RWPE2 (cell line): ENCODE data around the gene HSD17B11.
A peak's percentile ranks its signal among the peaks of the same experiment; 100 is the strongest.
"Not testable (repeated sequence)": the region's sequence is repeated elsewhere in the genome, so short reads cannot be mapped to it uniquely, and the experiment has no call there.

ENCODE experiments used
- ATAC-seq: fragments of 200-7000 bp; cut with Tn5 transposase; 3 replicates; pipeline ENCODE4 v1.9.1; 2021; ENCODE audit warnings: low read depth
- DNase-seq: peaks from one replicate; pipeline ENCODE4 v3.0.0-alpha.2; 2020; ENCODE audit warnings: low spot score
- H3K27ac ChIP-seq: fragments of 450-650 bp; 2 replicates; pipeline ENCODE4 v1.5.1; 2017; ENCODE audit warnings: mild to moderate bottlenecking; ENCODE audit not compliant: poor library complexity, severe bottlenecking
- H3K27me3 ChIP-seq: fragments of 250-450 bp; sonication (Bioruptor Pico); 2 replicates; pipeline ENCODE4 v1.5.1; 2021; ENCODE audit warnings: mild to moderate bottlenecking, moderate library complexity; ENCODE audit not compliant: insufficient read depth, poor library complexity, severe bottlenecking
- H3K36me3 ChIP-seq: fragments of 250-450 bp; sonication (Bioruptor Pico); 2 replicates; pipeline ENCODE4 v1.5.1; 2020; ENCODE audit warnings: low read depth, mild to moderate bottlenecking, moderate library complexity
- H3K4me1 ChIP-seq: fragments of 250-450 bp; sonication (Bioruptor Pico); 2 replicates; pipeline ENCODE4 v1.5.1; 2021; ENCODE audit warnings: mild to moderate bottlenecking, moderate library complexity; ENCODE audit not compliant: insufficient read depth, poor library complexity, severe bottlenecking
- H3K4me3 ChIP-seq: fragments of 250-450 bp; sonication (Bioruptor Pico); 2 replicates; pipeline ENCODE4 v1.5.1; 2021; ENCODE audit warnings: mild to moderate bottlenecking, moderate library complexity; ENCODE audit not compliant: severe bottlenecking
- H3K9me3 ChIP-seq: fragments of 250-450 bp; sonication (Bioruptor Pico); 2 replicates; pipeline ENCODE4 v1.5.1; 2021; ENCODE audit warnings: mild to moderate bottlenecking, moderate library complexity; ENCODE audit not compliant: severe bottlenecking
- TF ChIP-seq, protein P1 (sequence below): fragments of 450-650 bp; IDR thresholded peaks from one replicate; pipeline ENCODE4 v1.5.1; 2017; ENCODE audit warnings: mild to moderate bottlenecking, moderate library complexity; ENCODE audit not compliant: poor library complexity, severe bottlenecking

The HSD17B11 gene

DNA sequence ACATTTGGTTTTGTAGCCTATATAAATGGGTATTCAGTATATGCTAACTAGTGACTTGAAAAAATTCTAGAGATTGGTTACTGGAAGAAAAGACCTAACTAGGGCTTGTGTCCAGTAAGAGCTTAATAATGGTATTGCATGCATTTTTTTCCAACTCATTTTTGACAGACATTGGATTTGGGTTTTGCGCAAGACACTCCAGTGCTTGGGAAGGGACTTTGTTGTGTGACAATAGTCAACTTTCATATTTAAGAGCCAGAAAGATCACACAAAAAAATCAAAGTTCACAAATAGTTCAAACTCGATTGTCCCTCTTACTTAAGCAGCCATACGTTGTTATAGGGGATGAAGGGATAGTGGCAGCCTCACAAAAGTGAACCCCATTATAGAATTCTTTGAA is 1.2 kb upstream of the HSD17B11 start:
- no peaks in the 10 kb centered on the region for H3K27me3 ChIP-seq
- DNase-seq, result no peak
- no peaks in the 10 kb centered on the region for H3K36me3 ChIP-seq
- H3K27ac ChIP-seq, result no peak overlapping the region
- peaks cover 6% of the 10 kb centered on the region for H3K4me1 ChIP-seq
- H3K4me3 ChIP-seq, result no peak overlapping the region
- TF ChIP-seq, protein P1, sequence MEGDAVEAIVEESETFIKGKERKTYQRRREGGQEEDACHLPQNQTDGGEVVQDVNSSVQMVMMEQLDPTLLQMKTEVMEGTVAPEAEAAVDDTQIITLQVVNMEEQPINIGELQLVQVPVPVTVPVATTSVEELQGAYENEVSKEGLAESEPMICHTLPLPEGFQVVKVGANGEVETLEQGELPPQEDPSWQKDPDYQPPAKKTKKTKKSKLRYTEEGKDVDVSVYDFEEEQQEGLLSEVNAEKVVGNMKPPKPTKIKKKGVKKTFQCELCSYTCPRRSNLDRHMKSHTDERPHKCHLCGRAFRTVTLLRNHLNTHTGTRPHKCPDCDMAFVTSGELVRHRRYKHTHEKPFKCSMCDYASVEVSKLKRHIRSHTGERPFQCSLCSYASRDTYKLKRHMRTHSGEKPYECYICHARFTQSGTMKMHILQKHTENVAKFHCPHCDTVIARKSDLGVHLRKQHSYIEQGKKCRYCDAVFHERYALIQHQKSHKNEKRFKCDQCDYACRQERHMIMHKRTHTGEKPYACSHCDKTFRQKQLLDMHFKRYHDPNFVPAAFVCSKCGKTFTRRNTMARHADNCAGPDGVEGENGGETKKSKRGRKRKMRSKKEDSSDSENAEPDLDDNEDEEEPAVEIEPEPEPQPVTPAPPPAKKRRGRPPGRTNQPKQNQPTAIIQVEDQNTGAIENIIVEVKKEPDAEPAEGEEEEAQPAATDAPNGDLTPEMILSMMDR, result no peak
- no peak for ATAC-seq
- H3K9me3 ChIP-seq, result no peaks in the 10 kb centered on the region

- H3K4me3 ChIP-seq, result peak overlapping the region; percentile 43
- no peaks in the 10 kb centered on the region for H3K27me3 ChIP-seq
- peaks cover 6% of the 10 kb centered on the region for H3K4me1 ChIP-seq
- no peaks in the 10 kb centered on the region for H3K9me3 ChIP-seq
- TF ChIP-seq, protein P1, result no peak
- no peak for DNase-seq
- ATAC-seq, result no peak
- no peaks in the 10 kb centered on the region for H3K36me3 ChIP-seq
- no peak overlapping the region for H3K27ac ChIP-seq
These were observed 627 bp upstream of the HSD17B11 start for GRCh38 chr4:87391576-87392054.

DNA sequence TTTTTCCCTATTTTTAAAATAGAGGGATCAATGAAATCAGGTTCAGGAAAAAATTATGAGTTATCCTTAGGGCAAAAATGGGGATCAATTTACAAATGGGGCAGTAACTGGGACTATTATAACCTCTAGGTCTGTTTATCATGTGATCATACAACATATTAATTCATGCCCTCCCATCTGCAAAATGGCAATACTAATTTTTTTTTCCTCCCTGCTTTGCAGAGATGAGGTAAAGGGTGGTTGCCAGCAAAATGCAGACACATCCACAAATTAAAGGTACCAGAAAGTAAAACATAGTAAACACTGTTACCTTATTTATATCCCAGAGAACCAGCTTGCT is 467 bp downstream of the HSD17B11 start:
- H3K4me1 ChIP-seq, result peaks cover 6% of the 10 kb centered on the region
- H3K9me3 ChIP-seq, result no peaks in the 10 kb centered on the region
- DNase-seq, result no peak
- no peaks in the 10 kb centered on the region for H3K27me3 ChIP-seq
- TF ChIP-seq, protein P1, result no peak
- no peak overlapping the region for H3K27ac ChIP-seq
- peak overlapping the region; percentile 43 for H3K4me3 ChIP-seq
- no peaks in the 10 kb centered on the region for H3K36me3 ChIP-seq
- no peak for ATAC-seq

DNA sequence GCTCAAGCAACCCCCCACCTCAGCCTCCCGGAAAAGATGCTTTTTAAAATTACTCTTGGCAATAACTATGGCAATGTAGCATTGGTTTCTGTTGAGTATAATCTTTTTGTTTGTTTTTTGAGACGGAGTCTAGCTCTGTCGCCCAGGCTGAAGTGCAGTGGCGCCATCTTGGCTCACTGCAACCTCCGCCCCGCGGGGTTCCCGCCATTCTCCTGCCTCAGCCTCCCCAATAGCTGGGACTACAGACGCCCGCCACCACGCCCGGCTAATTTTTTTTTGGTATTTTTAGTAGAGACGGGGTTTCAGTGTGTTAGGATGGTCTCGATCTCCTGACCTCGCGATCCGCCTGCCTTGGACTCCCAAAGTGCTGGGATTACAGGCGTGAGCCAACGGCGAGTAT is 933 bp downstream of the HSD17B11 start:
- DNase-seq, H3K27me3 ChIP-seq, H3K27ac ChIP-seq, H3K36me3 ChIP-seq, ATAC-seq, H3K9me3 ChIP-seq, H3K4me1 ChIP-seq: not testable (repeated sequence)
- peak overlapping the region; percentile 43 for H3K4me3 ChIP-seq

- ATAC-seq, result no peak
- no peak overlapping the region for H3K4me3 ChIP-seq
- TF ChIP-seq, protein P1, result no peak
- H3K27ac ChIP-seq, result no peak overlapping the region
- no peak for DNase-seq
- H3K36me3 ChIP-seq, result no peaks in the 10 kb centered on the region
- peaks cover 6% of the 10 kb centered on the region for H3K4me1 ChIP-seq
- H3K9me3 ChIP-seq, result no peaks in the 10 kb centered on the region
- H3K27me3 ChIP-seq, result no peaks in the 10 kb centered on the region
These were observed 2.1 kb downstream of the HSD17B11 start for GRCh38 chr4:87388901-87389300.
